22Rv1 (cell line): ENCODE measurements around the gene NIBAN1.
"Not testable (repeated sequence)": the region's sequence is repeated elsewhere in the genome, so short reads cannot be mapped to it uniquely, and the experiment has no call there.

Experiments
- H3K27ac ChIP-seq: fragments of 450-650 bp; 2 replicates; pipeline ENCODE4 v1.5.1; 2017
- ZFX ChIP-seq: fragments of 450-650 bp; IDR thresholded peaks from 2 replicates; pipeline ENCODE4 v1.6.1; 2017; ENCODE audit warnings: antibody characterized with exemption, borderline replicate concordance
- TF ChIP-seq, protein P1 (sequence below): fragments of 450-650 bp; IDR thresholded peaks from 2 replicates; pipeline ENCODE4 v1.5.1; 2017; ENCODE audit warnings: mild to moderate bottlenecking

The NIBAN1 gene

DNA sequence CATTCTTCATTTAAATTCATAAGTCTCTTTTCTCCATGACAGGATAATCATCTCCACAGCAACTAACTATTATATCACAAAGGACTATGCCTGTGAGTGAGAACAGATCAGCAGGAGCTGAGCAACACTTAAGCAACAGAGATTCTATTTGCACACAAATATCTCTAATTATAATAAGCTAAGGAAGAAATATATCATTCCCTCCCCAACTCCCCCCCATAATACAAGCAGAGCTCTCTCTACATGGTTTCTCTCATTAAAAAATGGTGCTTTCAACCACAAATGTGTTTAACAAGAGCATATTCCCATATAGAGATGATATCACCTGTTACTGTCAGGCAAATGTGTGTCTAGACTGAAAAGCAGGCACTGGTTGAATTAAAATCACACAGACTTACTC, 34.5 kb upstream of the NIBAN1 start:
- TF ChIP-seq ZFX = no peak
- TF ChIP-seq, protein P1, sequence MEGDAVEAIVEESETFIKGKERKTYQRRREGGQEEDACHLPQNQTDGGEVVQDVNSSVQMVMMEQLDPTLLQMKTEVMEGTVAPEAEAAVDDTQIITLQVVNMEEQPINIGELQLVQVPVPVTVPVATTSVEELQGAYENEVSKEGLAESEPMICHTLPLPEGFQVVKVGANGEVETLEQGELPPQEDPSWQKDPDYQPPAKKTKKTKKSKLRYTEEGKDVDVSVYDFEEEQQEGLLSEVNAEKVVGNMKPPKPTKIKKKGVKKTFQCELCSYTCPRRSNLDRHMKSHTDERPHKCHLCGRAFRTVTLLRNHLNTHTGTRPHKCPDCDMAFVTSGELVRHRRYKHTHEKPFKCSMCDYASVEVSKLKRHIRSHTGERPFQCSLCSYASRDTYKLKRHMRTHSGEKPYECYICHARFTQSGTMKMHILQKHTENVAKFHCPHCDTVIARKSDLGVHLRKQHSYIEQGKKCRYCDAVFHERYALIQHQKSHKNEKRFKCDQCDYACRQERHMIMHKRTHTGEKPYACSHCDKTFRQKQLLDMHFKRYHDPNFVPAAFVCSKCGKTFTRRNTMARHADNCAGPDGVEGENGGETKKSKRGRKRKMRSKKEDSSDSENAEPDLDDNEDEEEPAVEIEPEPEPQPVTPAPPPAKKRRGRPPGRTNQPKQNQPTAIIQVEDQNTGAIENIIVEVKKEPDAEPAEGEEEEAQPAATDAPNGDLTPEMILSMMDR = no peak
- no peak overlapping the region for H3K27ac ChIP-seq

DNA sequence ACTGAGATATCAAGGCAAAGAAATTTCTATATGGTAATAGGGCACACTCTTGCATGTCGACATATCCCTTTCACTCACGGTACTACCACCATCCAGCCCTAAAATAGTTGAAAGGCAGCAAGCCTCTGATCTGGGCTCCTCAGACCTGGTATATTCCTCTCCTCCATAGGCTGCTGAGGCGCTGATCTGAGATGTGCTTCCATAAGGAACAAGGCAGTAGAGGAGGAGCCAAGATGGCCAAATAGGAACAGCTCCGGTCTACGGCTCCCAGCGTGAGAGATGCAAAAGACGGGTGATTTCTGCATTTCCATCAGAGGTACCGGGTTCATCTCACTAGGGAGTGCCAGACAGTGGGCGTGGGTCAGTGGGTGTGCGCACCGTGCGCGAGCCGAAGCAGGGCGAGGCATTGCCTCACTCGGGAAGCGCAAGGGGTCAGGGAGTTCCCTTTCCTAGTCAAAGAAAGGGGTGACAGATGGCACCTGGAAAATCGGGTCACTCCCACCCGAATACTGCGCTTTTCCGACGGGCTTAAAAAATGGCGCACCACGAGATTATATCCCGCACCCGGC, 27.1 kb upstream of the NIBAN1 start:
- H3K27ac ChIP-seq = not testable (repeated sequence)

DNA sequence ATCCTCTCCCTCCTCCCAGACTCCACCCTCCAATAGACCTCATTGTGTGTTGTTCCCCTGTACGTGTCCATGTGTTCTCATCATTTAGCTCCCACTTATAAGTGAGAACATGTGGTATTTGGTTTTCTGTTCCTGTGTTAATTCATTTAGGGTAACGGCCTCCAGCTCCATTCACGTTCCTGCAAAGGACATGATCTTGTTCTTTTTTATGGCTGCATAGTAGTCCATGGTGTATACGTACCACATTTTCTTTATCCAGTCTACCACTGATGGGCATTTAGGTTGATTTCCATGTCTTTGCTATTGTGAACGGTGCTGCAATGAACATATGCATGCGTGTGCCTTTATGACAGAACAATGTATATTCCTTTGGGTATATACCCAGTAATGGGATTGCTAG, 25.7 kb upstream of the NIBAN1 start:
- H3K27ac ChIP-seq = not testable (repeated sequence)

DNA sequence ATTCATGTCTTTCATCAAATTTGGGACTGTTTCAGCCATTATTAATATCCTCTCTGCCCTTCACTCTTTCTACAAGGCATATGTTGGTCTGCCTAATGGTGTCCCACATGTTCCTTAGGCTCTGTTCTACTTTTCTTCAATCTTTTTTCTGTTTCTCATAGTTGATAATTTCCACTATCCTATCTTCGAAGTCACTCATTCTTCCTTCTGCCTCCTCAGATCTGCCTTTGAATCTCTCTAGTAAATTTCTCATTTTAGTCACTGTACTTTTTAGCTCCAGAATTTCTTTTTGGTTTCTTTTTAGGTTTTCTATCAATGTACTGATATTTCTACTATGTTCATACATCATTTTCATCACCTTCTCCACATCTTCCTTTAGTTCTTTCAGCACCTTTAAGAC, 20.0 kb upstream of the NIBAN1 start:
- TF ChIP-seq, protein P1 = no peak
- TF ChIP-seq ZFX = no peak
- no peak overlapping the region for H3K27ac ChIP-seq

DNA sequence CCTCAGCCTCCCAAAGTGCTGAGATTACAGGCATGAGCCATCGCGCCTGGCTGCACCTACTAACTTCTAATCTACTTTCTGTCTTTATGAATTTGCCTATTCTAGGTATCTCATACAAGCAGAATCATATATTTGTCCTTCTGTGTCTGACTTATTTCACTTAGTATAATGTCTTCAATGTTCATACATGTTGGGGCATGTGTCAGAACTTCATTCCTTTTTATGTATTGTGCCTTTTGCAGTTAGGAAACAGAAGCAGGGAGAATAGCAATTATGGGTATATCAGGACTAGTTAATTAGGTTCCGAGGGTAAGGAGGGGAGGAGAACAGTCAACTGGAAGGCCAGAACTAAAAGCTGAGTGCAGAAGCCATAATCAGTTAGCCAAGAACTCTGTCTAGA, 18.0 kb upstream of the NIBAN1 start:
- no peak for TF ChIP-seq ZFX
- TF ChIP-seq, protein P1 = no peak

DNA sequence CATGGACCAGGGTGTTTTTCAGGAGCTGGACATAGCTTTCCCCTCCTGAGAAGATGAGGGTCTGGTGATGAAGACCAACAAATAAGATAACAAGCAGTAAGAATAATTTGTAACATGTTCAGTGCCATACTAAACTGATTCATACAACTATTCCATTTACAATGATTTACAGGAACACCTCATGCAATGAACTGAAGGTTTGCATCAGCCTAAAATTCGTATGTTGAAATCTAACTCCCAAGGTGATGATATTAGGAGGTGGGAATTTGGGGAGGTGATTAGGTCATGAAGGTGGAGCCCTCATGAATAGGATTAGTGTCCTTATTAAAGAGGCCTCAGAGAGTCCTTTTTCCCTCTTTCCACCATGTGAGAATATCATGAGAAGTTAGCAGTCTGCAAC, 15.9 kb upstream of the NIBAN1 start:
- TF ChIP-seq, protein P1 = no peak
- TF ChIP-seq ZFX = no peak

More for the DNA sequence above, 18.0 kb upstream of the NIBAN1 start:
- H3K27ac ChIP-seq = no peak overlapping the region

DNA sequence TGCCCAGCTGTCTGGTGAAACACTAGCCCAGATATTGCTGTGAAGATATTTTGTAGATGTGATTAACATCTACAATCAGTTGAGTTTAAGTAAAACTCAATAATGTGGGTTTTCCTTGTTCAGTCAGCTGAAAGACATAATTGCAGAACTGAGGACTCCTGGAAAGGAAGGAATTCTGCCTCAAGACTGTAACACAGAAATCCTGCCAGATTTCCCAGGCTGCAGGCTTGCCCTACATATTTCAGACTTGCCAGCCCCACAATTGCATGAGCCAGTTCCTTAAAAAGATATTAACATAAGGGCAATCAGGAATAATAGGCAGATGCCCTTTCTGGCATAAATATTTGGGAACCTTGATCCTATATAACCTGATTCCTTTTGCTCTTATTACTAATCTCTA, 14.2 kb upstream of the NIBAN1 start:
- no peak overlapping the region for H3K27ac ChIP-seq

More for the DNA sequence above, 15.9 kb upstream of the NIBAN1 start:
- H3K27ac ChIP-seq = no peak overlapping the region

DNA sequence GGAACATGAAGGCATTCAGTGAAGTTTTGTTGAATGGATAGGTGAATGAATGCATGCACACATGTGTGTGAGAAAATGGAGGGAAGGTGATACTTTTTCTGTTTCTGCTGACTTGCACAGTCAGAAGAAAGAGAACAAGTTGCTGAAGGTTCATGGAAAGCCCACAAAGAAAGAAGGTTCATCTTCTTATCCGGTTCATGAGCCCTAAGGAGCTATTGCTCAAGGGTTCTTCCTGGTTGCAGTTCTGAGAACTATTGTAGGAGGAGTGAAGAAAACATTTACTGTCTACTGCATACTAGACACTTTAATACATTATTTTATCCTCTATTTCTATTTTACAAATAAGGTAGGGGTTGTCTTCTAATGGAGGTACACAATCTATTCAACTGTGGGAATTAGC, 13.4 kb upstream of the NIBAN1 start:
- H3K27ac ChIP-seq = no peak overlapping the region
- TF ChIP-seq, protein P1 = no peak
- no peak for TF ChIP-seq ZFX

More for the DNA sequence above, 14.2 kb upstream of the NIBAN1 start:
- TF ChIP-seq ZFX = no peak
- TF ChIP-seq, protein P1 = no peak
